Suppressor macrophage (primary cell): ENCODE data around the gene RFTN1.

Experiments
- DNase-seq, 4 experiments: peaks; one replicate each; pipeline ENCODE4 v3.0.0-alpha.2; 2020 to 2022

The RFTN1 gene

GRCh38 chr3:16352428-16352827 lies 161.1 kb downstream of the RFTN1 start:
- DNase-seq = no peak

DNA sequence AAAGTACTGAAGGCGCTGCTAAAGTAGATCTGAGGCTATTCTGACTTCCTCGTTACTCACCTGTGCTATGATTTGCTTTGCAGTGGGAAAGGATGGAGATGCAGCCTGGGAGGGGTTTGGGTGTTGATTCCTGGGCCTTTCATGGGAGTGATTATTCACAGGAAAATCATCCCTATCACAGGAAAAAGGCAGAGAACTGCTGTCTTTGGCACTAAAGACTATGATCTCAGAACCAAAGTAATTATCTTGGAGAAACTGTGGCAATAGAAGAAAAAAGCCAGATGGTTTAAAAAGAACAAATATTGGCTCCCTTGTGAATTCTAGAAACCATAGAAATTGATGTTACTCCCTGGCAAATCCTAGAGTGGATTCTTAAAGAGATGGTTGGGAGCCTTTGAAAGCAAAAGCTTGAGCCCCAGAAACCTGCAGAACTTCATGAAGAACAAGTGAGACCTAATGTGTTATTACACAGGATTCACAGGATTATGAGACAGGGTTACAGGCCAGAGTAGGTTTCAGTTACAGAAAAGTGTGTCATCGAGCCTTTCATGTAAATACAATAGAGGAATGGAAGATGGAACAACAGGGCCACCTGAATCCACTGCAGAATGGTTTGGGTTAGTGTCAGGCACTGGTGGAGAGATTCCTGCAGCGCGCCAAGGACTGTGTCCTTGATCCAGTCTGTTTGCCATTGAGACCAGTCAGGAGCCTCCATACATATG lies 162.7 kb downstream of the RFTN1 start:
- DNase-seq = no peak

DNA sequence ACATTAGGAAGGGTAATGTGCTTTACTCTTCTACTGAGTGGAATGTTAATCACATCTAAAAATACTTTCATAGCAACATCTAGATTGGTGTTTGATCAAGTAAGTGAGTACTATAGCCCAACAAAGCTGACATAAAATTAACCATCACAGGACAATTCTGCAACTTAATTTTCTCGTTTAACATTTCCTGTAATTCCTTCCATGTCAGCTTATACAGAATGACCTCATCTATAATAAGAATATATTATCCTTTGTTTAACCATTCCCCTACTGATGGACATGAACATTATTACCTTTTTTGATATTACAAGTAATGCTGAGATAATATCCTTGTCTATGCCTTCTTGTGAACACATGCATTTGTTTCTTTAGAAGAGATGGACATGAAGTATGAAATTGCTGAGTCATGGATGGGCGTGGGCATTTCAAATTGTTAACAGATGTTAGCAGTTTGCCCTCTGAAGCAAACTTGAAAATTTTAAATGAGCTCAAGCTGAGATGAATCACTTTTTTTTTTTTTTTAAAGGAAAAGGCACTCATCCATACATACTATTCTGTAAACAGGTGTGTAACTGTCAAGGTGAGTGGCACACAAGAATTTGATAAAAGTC lies 163.4 kb downstream of the RFTN1 start:
- DNase-seq = no peak

- DNase-seq = no peak
These were observed 166.0 kb downstream of the RFTN1 start for GRCh38 chr3:16347548-16347947.

DNA sequence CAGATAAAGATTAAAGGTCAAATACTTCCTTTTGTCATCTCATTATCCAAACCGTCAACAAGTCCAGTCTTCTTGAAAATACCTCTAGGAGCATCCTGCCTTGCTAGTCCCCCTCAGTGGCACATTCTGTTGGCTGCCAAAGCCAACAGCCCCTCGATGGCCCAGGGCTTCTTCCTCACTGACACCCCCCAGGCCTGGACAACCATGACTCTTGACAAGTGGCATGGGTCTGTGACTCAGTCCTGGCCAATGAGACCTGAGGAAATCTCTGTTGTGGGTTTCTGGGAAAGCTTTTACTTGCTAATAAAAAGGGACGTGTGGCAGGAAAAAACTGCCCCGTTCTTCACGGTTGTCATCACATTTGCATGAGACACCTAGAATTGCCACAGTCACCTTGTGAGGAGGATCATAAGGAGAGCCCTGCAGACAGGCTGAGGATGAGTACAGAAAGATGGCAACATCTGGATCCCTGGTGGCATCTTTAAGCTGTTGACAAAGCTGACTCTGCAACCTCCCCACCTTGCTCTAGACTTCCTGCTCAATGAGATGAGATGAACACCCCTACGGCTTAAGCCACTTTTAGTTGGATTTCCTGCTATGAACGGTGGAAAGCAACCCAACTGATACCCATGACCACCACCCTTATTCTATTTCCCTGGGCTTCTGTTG lies 167.0 kb downstream of the RFTN1 start:
- no peak for DNase-seq

- peak in 3 of 4 experiments; percentile 26 to 40 (median 35) for DNase-seq
These were observed 170.4 kb downstream of the RFTN1 start for GRCh38 chr3:16343101-16343500.

- peak; percentile 70 to 92 (median 82) for DNase-seq
These were observed 174.5 kb downstream of the RFTN1 start for GRCh38 chr3:16338999-16339398.

- peak; percentile 45 to 68 (median 66) for DNase-seq
These were observed 175.5 kb downstream of the RFTN1 start for GRCh38 chr3:16337856-16338540.

GRCh38 chr3:16336825-16337224 lies 176.7 kb downstream of the RFTN1 start:
- no peak for DNase-seq

DNA sequence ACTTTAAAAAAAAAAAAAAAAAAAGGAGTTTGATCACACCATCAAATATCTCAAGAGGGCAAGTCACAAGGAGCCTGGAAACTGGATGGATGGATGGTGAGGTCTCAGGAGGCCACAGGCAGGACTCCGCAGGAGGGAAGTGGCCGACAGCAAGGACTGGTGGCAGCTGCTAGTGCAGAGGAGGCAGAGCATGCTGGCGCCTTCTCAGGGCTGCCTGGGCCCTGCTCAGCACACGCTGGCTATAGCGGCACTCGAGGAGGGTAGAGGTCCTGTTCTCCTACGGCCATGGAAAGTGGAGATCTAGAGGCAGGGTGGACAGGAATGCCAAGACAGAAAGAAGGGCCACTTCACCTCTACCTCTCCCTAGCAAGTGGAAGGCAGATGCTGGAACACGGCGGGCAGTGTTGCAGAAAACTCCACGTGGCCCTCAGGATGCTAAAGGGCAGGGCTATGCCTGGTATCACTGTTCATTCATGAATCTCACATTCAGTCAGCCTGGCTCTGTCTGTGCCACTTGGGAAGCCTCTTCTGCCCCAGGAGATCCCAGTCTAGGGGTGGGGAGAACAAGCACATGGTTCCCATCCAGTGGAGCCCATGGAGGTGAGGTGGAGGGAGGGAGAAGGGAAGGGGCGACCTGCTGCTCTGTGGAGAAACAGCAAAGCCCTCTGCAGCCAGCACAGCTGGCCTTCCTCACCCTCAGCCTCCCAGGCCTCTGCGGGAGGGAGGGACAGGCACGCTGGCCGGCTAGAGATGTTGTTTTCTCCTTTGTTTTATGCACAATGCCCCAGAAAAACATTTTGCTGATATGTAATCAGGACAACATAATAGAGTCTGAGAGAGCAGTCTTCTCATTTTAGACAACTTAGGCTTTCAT lies 177.5 kb downstream of the RFTN1 start:
- DNase-seq = no peak

GRCh38 chr3:16335333-16335732 lies 178.2 kb downstream of the RFTN1 start:
- DNase-seq = no peak

GRCh38 chr3:16334909-16335308 lies 178.6 kb downstream of the RFTN1 start:
- no peak for DNase-seq

- DNase-seq = no peak
These were observed 180.5 kb downstream of the RFTN1 start for GRCh38 chr3:16332904-16333426.

- no peak for DNase-seq
These were observed 182.1 kb downstream of the RFTN1 start for GRCh38 chr3:16331319-16331883.

DNA sequence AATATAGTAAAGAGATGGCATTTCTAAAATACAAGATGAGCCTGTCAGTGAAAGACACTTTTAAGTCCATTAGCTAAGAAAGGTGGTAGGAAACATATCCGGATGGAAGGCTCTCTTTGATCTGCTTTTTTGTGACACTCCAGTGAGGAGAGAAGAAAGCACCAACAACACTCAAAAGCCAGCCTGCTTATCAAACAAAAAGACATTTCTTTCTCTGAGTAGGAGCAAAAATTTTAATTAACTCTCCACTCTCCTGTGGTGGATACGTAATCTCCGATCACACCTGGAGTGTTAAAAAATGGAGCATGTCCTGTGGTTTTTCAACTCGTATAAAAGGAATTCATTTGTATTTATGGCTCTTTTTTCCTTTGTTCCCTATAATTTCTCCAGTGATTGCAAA lies 183.1 kb downstream of the RFTN1 start:
- DNase-seq = no peak

- DNase-seq = no peak
These were observed 183.7 kb downstream of the RFTN1 start for GRCh38 chr3:16329826-16330129.

- no peak for DNase-seq
These were observed 184.3 kb downstream of the RFTN1 start for GRCh38 chr3:16329036-16329825.

DNA sequence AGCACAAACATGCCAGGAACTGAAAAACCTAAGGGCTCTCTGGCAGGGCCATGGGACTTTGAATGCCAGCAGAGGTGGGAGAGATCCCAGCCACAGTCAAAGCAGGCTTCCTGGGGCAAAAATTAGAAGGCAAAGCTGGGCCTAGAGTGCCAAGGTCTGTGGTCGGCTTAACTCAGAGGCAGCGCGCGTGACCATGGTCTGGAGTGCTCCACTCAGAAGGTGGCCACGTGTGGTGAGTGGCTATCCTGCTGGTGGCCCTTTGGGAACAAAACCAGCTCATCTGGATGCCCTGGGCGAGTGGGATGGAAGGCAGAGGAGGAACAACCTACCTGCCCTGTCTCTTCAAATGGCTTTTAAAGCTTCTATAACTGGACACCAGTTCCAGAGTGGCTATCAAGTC lies 185.4 kb downstream of the RFTN1 start:
- no peak for DNase-seq

DNA sequence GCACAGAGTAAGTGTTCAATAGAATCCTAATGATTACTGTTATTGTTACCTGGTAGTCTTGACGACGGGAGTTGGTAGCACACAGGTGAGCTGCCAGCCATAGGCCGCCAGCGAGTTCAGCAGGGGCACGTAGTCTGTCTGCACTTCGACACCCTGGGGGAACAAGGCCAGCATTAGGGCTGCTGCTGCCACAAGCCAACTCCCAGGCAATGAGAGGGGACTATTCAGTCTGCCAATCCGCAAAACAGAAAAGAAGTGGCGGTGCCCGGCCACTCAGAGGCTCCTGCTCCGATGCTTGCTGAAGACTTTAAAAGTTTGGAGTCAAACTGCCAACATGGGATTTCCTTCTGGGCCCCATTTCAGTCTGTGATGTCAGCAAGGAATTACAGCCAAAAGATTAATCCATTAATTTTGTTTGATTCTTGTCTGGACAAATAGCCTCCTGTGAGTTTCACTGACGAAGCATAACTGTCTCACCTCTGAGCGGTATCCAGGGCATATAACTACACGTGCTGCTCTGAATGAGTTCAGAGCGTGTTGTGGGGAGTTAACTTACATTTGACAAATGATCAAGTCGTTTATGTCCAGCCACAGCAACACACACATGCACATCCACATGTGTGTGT lies 186.7 kb downstream of the RFTN1 start:
- DNase-seq = no peak

DNA sequence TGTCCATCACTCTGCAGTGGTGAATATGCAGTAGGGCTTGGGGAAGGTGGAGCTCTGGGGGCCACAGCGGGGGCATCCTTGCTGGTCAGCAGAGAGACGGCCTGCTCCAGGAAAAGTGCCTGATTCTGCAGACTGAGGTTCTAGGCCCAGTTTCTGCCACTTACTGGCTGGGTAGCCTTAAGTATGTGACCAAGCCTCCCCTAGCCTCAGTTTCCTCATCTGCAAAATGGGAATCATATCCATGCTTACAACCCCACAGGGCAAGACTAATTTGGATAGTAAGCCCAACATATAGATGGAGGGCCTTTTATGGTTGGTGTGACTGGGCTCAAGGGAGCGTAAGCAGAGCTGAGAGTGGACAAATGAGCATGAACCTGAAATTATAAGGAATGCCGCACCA lies 187.6 kb downstream of the RFTN1 start:
- DNase-seq = no peak

- no peak for DNase-seq
These were observed 189.8 kb downstream of the RFTN1 start for GRCh38 chr3:16323737-16324136.
